ENCODE measurements around the gene TTC34.

Gene TTC34

DNA sequence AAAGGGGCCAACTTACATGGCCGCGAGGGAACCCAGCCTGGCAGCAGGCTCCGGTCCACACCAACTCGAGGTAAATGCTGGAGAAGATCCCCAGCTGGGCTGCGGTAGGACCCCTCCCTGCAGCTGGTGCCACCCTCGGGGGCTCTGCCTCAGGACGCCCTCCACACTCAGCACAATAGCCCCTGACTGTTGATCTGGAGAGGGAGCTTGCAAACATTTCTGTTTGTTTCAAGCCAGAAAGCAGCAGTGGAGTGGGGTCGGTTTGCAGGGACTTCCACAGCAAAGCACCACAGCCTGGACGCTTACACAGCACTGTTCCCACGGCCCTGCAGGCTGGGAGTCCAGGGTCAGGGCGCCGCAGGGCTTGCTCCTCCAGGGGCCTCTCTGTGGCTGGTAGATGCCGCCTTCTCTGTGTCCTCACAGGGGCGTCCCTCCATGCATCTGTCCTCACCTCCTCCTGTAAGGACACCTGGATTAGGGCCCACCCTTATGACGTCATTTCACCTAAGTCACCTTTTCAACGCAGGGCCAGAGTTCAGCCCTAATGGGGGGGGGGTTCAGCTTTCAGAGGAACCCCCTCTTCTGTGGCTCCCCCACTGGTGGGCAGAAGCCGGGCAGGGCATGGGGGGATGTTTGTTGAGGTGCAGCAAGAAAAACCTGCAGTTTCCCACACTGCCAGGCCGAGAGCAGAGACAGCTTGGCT is 24.1 kb upstream of the TTC34 start:
- TF ChIP-seq, protein P1, sequence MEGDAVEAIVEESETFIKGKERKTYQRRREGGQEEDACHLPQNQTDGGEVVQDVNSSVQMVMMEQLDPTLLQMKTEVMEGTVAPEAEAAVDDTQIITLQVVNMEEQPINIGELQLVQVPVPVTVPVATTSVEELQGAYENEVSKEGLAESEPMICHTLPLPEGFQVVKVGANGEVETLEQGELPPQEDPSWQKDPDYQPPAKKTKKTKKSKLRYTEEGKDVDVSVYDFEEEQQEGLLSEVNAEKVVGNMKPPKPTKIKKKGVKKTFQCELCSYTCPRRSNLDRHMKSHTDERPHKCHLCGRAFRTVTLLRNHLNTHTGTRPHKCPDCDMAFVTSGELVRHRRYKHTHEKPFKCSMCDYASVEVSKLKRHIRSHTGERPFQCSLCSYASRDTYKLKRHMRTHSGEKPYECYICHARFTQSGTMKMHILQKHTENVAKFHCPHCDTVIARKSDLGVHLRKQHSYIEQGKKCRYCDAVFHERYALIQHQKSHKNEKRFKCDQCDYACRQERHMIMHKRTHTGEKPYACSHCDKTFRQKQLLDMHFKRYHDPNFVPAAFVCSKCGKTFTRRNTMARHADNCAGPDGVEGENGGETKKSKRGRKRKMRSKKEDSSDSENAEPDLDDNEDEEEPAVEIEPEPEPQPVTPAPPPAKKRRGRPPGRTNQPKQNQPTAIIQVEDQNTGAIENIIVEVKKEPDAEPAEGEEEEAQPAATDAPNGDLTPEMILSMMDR (IDR thresholded peaks at IDR 0.05; ENCODE audit: insufficient read depth, low read length, poor library complexity, severe bottlenecking): no peak
- no peak for DNase-seq (ENCODE audit: extremely low read depth, insufficient read length)

DNA sequence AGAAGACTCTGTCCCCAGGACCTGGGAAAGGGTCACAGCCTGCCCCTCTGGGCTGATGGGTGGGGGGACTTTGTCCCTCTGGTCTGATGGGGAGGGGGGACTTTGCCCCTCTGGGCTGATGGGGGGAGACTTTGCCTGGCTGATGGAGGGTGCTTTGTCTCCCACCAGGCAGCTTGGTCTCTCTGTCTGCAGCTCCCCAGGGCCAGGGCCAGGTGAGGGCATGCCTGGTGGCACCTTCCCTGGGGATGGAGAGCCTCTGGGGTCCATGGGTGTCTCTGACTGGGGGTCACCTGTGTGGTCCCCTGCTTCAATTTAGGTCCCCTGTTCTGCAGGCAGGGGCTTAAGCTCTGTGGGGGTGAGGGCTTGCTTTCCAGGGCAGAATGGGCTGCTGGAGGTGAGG is 23.5 kb upstream of the TTC34 start:
- Histone ChIP-seq H3K36me3 (ENCODE audit: control insufficient read depth, insufficient read depth, low read length) (no peaks in the 10 kb centered on the region), H3K4me3 (replicated peaks; ENCODE audit: low read depth, low read length) (no peak overlapping the region), H3K27me3 (replicated peaks; ENCODE audit: control insufficient read depth, insufficient read depth, low read length) (no peaks in the 10 kb centered on the region)
- TF ChIP-seq, protein P1 (IDR thresholded peaks at IDR 0.05; ENCODE audit: insufficient read depth, low read length, poor library complexity, severe bottlenecking): no peak
- no peak for DNase-seq (ENCODE audit: extremely low read depth, insufficient read length)

More for the DNA sequence above, 24.1 kb upstream of the TTC34 start:
- H3K4me3 ChIP-seq (replicated peaks; ENCODE audit: low read depth, low read length): no peak overlapping the region
- no peaks in the 10 kb centered on the region for H3K27me3 ChIP-seq (replicated peaks; ENCODE audit: control insufficient read depth, insufficient read depth, low read length)
- no peaks in the 10 kb centered on the region for H3K36me3 ChIP-seq (ENCODE audit: control insufficient read depth, insufficient read depth, low read length)

DNA sequence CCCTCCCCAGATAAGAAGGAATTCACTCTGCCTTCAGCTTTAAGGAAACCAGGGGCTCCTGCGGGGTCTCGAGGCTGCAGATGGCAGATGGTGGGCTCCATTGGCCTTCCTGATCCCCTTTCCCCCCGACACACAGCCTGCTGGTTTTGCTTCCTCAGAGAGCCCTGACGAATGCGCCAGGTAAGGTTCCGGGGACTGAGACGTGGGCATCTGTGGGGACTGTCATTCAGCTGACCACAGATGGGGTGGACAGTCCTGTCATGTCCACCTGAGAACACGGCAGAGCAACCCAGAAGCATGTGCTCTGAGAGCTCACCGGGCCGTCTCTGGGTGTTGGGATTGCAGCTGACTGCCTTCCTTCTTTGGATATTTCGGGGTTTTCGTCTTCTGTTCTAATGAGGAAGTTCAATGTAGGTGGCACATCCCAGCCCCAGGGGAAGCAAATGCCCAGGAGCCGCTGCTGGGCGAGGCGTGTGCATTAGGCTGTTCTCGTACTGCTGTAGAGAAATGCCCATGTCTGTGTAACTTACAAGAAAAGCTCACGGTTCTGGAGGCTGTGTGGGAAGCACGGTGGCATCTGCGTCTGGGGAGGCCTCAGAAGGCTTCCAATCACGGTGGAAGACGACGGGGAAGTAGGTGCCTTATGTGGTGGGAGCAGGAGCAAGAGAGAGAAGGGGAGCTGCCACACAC is 22.6 kb upstream of the TTC34 start:
- Histone ChIP-seq H3K4me3 (replicated peaks; ENCODE audit: low read depth, low read length) (no peak overlapping the region), H3K27me3 (replicated peaks; ENCODE audit: control insufficient read depth, insufficient read depth, low read length) (no peaks in the 10 kb centered on the region), H3K36me3 (ENCODE audit: control insufficient read depth, insufficient read depth, low read length) (no peaks in the 10 kb centered on the region)
- TF ChIP-seq, protein P1 (IDR thresholded peaks at IDR 0.05; ENCODE audit: insufficient read depth, low read length, poor library complexity, severe bottlenecking): no peak
- DNase-seq (ENCODE audit: extremely low read depth, insufficient read length): no peak

DNA sequence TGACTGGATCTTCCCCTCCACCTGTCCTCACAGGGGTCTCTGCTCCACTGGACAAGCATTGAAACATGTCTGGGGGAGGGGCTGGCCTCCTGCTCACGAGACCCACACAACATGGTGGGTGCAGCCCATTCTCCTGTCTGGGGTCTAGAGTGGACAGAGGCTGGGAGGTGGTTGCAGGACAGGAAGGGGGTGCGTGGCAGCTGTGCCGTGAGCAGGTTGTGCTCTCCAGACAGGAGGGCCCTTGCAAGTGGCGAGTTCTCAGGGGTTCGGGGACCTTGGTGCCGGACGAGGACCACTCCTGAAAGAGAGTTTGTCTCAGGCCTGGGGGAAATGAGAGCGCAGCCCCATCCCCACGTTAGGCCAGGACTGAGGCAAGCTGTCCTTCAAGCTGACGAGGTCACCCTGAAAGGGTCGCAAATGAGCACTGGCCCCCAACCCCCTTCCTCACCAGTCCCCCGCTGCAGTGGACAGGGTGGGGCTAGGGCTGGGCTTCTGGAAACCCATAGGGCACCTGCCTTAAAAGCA is 21.2 kb upstream of the TTC34 start:
- H3K27me3 ChIP-seq (replicated peaks; ENCODE audit: control insufficient read depth, insufficient read depth, low read length): no peaks in the 10 kb centered on the region
- no peaks in the 10 kb centered on the region for H3K36me3 ChIP-seq (ENCODE audit: control insufficient read depth, insufficient read depth, low read length)
- no peak for DNase-seq (ENCODE audit: extremely low read depth, insufficient read length)
- TF ChIP-seq, protein P1 (IDR thresholded peaks at IDR 0.05; ENCODE audit: insufficient read depth, low read length, poor library complexity, severe bottlenecking): no peak
- H3K4me3 ChIP-seq (replicated peaks; ENCODE audit: low read depth, low read length): no peak overlapping the region

DNA sequence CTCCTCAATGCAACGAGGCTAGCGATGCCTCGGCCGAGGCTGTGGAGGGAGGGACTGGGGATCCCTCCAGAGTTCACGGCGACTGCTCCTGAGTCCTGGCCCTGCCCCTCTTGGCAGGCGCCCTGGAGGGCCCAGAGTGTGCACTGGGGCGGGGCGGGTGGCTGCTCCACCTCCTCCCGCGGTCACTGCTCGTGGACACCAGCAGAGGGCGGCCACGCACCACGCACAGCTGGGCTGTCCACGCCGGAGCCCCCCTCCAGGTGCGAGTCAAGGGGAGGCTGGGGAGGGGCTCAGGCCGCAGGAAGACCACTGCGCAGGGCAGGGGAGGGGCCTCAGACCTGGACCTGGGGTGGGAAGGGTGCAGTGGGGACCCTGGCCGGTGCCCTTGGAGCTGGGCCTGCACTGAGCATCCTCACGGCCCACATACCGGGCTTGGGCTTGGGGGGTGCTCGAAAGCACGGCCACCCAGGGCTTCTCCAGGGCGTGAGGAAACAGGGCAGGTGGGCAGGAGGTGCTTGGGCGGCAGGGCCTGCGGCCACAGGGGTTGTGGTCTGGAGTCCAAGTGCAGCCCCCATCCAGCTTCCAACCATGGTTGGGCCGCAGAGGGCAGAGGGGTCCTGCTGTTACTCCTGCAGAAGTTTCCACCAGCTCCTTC is 20.6 kb upstream of the TTC34 start:
- no peak for DNase-seq (ENCODE audit: extremely low read depth, insufficient read length)
- H3K4me3 ChIP-seq (replicated peaks; ENCODE audit: low read depth, low read length): no peak overlapping the region
- no peaks in the 10 kb centered on the region for H3K27me3 ChIP-seq (replicated peaks; ENCODE audit: control insufficient read depth, insufficient read depth, low read length)

More for the DNA sequence above, 20.6 kb upstream of the TTC34 start:
- TF ChIP-seq, protein P1 (IDR thresholded peaks at IDR 0.05; ENCODE audit: insufficient read depth, low read length, poor library complexity, severe bottlenecking): peak; percentile 22
- H3K36me3 ChIP-seq (ENCODE audit: control insufficient read depth, insufficient read depth, low read length): no peaks in the 10 kb centered on the region

Measured in GM06990 (cell line).